Right ventricle myocardium superior (tissue), 1 donor: ENCODE data around the gene RASEF. TPM values are rescaled to one million over a fixed set of nuclear protein-coding genes. Genes with fewer than 3 reads are reported as not detected.

Experiments
- ATAC-seq: fragments of 200-7000 bp; cut with Tn5 transposase; one replicate; pipeline ENCODE4 v1.9.1; 2020; ENCODE audit warnings: mild to moderate bottlenecking; ENCODE audit not compliant: poor library complexity
- DNase-seq: peaks from one replicate; pipeline ENCODE4 v3.0.0-alpha.2; 2020
- intact Hi-C: fragments of 100-400 bp; cut with DNase I; formaldehyde crosslinking; loops from one replicate; pipeline ENCODE4 v1.11.2; 2022
- total RNA-seq: library from RNA; stranded (reverse); fragmentation: NEBNext Ultra II Directional; extraction: Animal tissue kit (Norgen Biotek cat#: 25700); gene quantifications from one replicate; pipeline ENCODE4 v1.2.1, GENCODE V29; 2021
- donor health status: DM: no; HTN: yes; CAD: no; lungs with severe emphysema.

Gene RASEF
- total RNA-seq, 1 donor from 2014 or later = 0.05 TPM

GRCh38 chr9:82993856-82994605, 68.9 kb downstream of the RASEF start:
- no peak for ATAC-seq

GRCh38 chr9:82991671-82992070, 71.3 kb downstream of the RASEF start:
- DNase-seq (no peak), ATAC-seq (no peak)
- intact Hi-C loops = no loop called here

More at GRCh38 chr9:82993856-82994605, 68.9 kb downstream of the RASEF start:
- intact Hi-C loops = no loop called here
- DNase-seq = no peak

DNA sequence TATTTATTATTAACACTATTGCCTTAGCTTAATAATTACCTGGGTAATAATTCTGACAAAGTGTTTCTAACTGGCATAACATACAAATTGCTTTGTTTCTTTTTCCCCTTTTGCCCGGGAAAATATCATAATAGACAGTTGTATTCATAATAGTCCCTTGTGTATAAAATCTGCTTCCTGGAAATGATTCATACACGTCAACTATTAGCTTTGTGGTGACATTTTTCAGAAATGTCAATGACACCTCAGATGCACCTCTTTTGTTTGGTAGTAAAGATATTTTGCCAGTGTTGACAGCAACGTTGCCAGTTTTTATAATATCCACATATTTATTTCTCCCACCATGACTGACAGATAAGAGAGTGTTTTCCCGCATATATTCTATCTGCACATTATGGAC, 73.0 kb downstream of the RASEF start:
- intact Hi-C loops = no loop called here

GRCh38 chr9:82988488-82988887, 74.5 kb downstream of the RASEF start:
- DNase-seq = no peak
- no peak for ATAC-seq
- intact Hi-C loops = no loop called here

More for the DNA sequence above, 73.0 kb downstream of the RASEF start:
- ATAC-seq (no peak), DNase-seq (no peak)

DNA sequence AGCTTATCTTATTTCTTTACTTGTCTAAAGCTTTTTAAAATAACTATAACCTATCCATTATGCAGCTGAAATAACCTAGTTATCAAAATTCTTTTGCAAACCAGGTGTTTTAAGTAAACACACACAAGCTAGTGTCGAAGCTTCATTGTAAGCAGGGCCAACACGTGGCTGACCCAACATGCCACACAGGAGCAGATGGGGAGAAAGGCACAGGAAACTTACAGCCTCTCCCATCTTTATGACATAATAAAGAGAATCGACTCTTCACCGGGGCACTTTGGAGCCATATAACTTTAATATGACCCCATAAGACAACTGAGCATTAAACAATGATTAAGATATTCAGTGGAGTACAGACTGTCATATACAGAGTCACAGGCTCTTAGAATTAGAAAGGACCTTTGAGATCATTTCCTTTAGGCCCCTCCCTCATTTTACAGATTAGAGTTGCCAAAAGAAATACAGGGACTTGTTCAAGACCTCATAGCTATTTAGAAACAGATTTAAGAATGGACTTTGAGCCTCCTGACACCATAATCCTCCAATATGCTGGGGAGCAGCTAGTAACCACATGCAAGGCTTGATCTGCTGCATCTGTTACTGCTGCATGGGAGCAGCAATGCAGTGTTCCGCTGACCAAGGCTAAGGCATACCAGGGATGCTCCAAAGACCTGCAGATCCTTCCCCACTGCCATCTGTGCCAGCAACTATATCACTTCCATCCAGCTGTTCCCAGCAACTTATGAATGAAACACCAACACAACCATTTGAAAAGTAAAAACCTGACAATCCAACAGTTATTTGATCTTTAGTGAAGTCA, 75.4 kb downstream of the RASEF start:
- no peak for DNase-seq
- no peak for ATAC-seq
- intact Hi-C loops = no loop called here

DNA sequence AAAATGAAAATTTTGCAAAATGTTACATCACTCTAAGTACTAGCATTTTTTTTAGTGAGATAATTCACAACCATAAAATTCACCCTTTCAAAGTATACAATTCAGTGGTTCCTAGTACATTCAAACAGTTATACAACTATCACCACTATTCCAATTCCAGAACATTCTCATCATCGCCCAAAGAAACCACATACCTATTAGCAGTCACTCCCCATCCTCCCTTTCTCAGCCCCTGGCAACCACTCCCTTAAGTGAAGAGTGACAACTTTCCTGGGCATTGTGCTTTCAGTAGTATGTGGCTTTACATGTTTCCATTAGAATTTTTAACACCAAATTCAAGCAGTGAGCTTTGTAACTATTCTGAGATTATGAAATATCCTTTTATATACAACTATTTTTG, 81.4 kb downstream of the RASEF start:
- intact Hi-C loops = no loop called here
- DNase-seq = no peak
- ATAC-seq = no peak

DNA sequence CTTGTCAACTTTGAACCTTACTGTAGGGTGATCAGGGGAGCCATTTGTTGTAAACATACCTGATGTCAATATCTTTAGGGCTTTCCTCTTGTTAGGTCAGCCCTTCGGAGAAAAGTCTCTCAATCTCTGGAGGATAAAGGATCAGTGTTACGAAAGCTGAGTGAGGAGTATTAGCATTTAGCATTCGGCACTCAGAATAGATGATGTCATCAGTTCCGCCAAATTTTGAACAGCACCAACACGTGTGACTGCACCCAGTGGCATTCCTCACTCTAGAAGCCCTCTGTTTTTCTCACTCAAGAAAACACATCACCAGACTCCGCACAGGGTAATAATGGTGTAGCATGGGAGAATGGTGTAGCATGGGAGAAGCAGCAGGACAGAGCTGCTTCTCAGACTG, 87.8 kb downstream of the RASEF start:
- ATAC-seq = no peak
- no peak for DNase-seq
- intact Hi-C loops = no loop called here

GRCh38 chr9:82972446-82972845, 90.5 kb downstream of the RASEF start:
- DNase-seq (no peak), ATAC-seq (no peak)
- intact Hi-C loops = no loop called here

DNA sequence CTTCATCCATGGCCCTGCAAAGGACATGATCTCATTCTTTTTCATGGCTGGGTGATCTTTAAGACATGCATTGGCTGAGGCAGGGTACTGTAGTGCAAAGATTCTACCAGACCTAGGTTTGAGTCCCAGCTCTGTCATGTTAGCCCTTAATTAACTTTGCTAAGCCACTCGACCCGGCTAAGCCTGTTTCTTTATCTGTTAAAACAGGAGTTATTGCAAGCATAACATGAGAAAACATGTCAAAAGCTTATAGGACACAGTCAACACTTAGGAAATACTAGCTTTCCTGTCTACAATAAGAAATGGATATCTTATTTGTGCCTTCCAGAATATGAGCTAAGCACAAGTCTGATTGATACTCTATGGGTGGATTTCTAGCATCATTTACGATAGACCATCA, 92.6 kb downstream of the RASEF start:
- intact Hi-C loops = no loop called here
- ATAC-seq (no peak), DNase-seq (no peak)

DNA sequence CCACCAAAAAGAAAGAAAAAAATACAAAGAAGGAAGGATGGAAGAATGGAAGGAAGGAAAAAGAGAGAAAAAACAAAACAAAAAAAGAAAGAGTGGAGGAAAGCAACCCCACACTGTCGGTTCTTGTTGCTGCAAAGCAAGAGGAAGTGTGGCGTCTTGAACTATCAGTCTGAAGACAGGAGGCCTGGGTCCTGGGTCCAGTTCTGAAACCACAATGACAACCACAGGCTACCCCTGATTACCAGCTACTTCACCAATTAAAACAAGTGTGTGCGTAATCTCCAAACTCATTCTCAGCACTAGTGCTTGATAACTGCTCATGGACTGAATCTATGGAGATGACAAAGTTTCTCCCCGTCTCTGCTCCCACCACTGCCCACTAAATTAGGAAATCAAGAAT, 93.7 kb downstream of the RASEF start:
- no peak for DNase-seq
- intact Hi-C loops = no loop called here
- no peak for ATAC-seq

DNA sequence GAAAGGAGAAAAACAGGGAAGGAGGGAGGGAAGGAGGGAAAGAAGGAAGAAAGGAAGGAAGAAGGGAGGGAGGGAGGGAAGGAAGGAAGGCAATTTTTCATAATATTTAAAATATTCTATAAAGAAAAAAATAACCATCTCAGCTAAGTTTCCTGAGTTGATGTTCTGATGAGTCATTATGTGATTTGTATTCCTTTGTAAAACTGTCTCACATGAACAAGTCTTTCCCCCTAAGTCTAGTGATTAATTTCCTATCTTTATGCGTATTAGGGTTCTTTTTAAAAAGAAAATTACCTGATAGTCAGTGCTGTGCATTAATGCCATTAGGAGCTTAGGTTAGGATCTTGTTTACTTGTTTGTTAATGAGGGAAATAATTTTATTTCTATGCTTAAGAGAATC, 94.1 kb downstream of the RASEF start:
- DNase-seq = no peak
- no peak for ATAC-seq
- intact Hi-C loops = no loop called here

- no peak for DNase-seq
- ATAC-seq = no peak
- intact Hi-C loops = no loop called here
These were observed 94.6 kb downstream of the RASEF start for GRCh38 chr9:82968388-82968787.

- DNase-seq (peak; percentile 71), ATAC-seq (peak; percentile 88)
- intact Hi-C loops = no loop called here
These were observed 101.3 kb downstream of the RASEF start for GRCh38 chr9:82961504-82962125.

- no peak for DNase-seq
- intact Hi-C loops = no loop called here
- ATAC-seq = no peak
These were observed 105.2 kb downstream of the RASEF start for GRCh38 chr9:82957529-82958379.

DNA sequence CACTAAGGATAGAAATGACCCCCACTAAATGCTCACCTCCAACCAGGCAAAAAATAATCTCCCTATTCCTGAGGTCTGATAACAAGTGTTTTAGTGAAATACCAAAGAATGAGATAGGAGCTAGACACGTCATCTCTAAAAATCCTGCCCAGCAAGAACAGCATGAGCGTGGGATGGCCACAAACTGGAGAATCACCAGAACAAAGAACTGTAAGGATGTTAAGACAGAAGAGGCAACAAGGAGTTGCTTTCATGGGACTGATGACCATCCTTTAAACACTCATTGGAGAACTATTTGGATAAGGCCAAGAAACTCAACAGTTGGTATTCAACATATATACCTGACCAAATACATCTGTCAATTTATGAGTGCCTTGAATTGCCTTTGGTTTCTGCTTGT, 113.7 kb downstream of the RASEF start:
- DNase-seq (no peak), ATAC-seq (no peak)
- intact Hi-C loops = no loop called here

DNA sequence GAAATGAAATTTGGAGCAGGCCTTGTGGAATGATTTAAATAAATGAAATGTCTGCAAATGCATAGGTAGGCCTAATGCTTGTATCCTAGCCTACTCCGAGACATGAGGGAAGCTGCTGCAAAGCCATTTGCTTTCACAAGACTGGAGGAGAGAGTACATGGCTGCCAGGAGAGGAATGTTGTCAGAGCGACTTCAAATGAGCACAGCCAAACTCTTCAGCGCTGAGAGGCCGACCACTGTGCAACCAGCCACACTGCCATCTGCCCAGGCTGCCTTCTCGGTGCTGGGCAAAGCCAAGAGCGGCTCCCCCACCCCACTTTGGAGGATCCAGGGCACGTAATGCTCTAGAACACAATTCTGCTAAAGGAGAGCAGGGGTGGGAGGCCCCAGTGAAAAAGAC, 122.6 kb downstream of the RASEF start:
- DNase-seq = no peak
- intact Hi-C loops = no loop called here
- no peak for ATAC-seq

DNA sequence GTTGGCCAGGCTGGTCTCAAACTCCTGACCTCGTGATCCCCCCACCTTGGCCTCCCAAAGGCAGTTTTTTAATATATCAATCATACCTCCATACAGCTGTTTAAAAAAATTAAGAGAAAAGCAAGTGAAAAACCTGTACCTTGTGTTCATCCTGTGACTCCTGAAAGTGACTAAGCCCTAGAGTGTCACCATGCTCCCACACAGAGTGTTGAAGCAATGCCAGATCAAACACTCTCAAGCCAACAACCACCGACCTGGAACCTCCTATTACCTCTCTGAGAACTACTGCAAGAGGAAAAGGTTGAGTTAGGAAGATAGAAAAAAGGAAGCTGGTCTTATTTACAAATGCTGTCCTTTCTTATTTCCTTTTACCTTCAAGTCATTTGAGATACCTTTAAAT, 123.5 kb downstream of the RASEF start:
- no peak for DNase-seq
- intact Hi-C loops = no loop called here
- ATAC-seq = no peak

- ATAC-seq = no peak
- DNase-seq = no peak
- intact Hi-C loops = no loop called here
These were observed 124.3 kb downstream of the RASEF start for GRCh38 chr9:82938426-82939218.
